ENCODE measurements around the gene LIMS1.

DNA sequence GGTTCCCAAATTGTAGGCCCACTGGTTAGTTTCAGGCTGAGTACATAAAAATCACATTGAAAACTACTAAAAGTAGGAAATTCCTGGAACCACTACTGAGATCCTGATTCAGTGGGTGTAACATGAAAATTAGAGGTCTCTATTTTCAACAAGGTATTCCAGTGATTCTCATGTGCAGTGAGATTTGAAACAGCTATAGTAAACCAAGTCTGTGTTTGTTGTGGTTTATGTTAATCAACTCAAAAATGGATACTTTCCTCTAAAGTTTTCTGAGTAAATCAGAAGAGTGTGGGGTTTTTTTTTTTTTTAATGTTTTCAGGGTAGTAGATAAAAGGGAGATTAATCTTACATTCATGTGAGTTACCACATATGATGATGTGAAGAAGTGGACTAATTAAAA is 42.4 kb upstream of the LIMS1 start:
- no peak for TF ChIP-seq FOXM1 (IDR thresholded peaks at IDR 0.05; ENCODE audit: borderline replicate concordance, low read depth)
- TF ChIP-seq YY1 (IDR thresholded peaks at IDR 0.05; ENCODE audit: low read depth) = no peak
- TF ChIP-seq, protein P1, sequence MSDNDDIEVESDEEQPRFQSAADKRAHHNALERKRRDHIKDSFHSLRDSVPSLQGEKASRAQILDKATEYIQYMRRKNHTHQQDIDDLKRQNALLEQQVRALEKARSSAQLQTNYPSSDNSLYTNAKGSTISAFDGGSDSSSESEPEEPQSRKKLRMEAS (IDR thresholded peaks at IDR 0.05) = no peak
- TF ChIP-seq EP300 (IDR thresholded peaks at IDR 0.05; ENCODE audit: borderline replicate concordance) = no peak
- no peak for TF ChIP-seq RAD21 (IDR thresholded peaks at IDR 0.05; ENCODE audit: low read depth)
- TF ChIP-seq TAF1 (IDR thresholded peaks at IDR 0.05; ENCODE audit: low read depth) = no peak
- TF ChIP-seq EGR1 (IDR thresholded peaks at IDR 0.05) = no peak

Data from Ishikawa (cell line).